Measurements from ENCODE around the gene USP12.
"Not testable (repeated sequence)": the region's sequence is repeated elsewhere in the genome, so short reads cannot be mapped to it uniquely, and the experiment has no call there.

Gene USP12

GRCh38 chr13:27192973-27193372 is 21.4 kb upstream of the USP12 start:
- H3K36me3 ChIP-seq: no peaks in the 10 kb centered on the region
- intact Hi-C loops (cut with DNase I; ENCODE audit: low total_unique reads): no loop called here
- no peak overlapping the region for H3K27ac ChIP-seq
- peaks cover 0 to 7% of the 10 kb centered on the region in 2 donors for H3K27me3 ChIP-seq
- TF ChIP-seq, protein P1, sequence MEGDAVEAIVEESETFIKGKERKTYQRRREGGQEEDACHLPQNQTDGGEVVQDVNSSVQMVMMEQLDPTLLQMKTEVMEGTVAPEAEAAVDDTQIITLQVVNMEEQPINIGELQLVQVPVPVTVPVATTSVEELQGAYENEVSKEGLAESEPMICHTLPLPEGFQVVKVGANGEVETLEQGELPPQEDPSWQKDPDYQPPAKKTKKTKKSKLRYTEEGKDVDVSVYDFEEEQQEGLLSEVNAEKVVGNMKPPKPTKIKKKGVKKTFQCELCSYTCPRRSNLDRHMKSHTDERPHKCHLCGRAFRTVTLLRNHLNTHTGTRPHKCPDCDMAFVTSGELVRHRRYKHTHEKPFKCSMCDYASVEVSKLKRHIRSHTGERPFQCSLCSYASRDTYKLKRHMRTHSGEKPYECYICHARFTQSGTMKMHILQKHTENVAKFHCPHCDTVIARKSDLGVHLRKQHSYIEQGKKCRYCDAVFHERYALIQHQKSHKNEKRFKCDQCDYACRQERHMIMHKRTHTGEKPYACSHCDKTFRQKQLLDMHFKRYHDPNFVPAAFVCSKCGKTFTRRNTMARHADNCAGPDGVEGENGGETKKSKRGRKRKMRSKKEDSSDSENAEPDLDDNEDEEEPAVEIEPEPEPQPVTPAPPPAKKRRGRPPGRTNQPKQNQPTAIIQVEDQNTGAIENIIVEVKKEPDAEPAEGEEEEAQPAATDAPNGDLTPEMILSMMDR (IDR thresholded peaks at IDR 0.05): no peak
- H3K4me3 ChIP-seq: no peak overlapping the region
- H3K9me3 ChIP-seq: no peaks in the 10 kb centered on the region
- no peak for DNase-seq
- H3K4me1 ChIP-seq: no peaks in the 10 kb centered on the region

GRCh38 chr13:27192367-27192766 is 20.8 kb upstream of the USP12 start:
- DNase-seq; intact Hi-C loops (cut with DNase I; ENCODE audit: low total_unique reads); H3K9me3 ChIP-seq; H3K4me1 ChIP-seq; H3K36me3 ChIP-seq; H3K4me3 ChIP-seq; H3K27me3 ChIP-seq; H3K27ac ChIP-seq: not testable (repeated sequence)

GRCh38 chr13:27189192-27189591 is 17.6 kb upstream of the USP12 start:
- no peaks in the 10 kb centered on the region for H3K9me3 ChIP-seq
- H3K4me3 ChIP-seq: no peak overlapping the region
- intact Hi-C loops (cut with DNase I; ENCODE audit: low total_unique reads): no loop called here
- H3K27ac ChIP-seq: no peak overlapping the region
- H3K36me3 ChIP-seq: no peaks in the 10 kb centered on the region
- no peak for DNase-seq
- H3K4me1 ChIP-seq: no peaks in the 10 kb centered on the region
- TF ChIP-seq, protein P1 (IDR thresholded peaks at IDR 0.05): no peak
- peaks cover 0 to under 1% of the 10 kb centered on the region in 2 donors for H3K27me3 ChIP-seq

DNA sequence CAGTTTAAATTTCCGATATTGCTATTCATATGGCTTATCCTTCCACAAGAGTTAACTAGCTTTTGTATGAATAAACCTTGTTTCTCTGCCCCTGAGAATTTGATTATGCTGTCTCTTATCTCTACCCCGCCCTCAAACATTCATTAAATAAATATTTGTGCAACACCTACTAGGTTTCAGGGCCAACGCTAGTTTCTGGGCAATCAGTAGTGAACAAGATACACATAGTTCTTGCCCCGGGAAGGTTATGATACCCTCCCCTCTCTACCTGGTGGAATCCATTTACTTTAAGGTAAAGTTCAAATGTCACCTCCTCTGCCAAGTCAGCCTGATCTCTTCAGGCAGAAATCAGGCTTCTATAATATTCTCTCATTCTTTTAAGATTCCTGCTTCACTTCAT is 16.6 kb upstream of the USP12 start:
- intact Hi-C loops (cut with DNase I; ENCODE audit: low total_unique reads): no loop called here

GRCh38 chr13:27186295-27186694 is 14.7 kb upstream of the USP12 start:
- no peak overlapping the region for H3K27ac ChIP-seq
- TF ChIP-seq, protein P1 (IDR thresholded peaks at IDR 0.05): no peak
- intact Hi-C loops (cut with DNase I; ENCODE audit: low total_unique reads): no loop called here

More for the DNA sequence above, 16.6 kb upstream of the USP12 start:
- no peaks in the 10 kb centered on the region for H3K27me3 ChIP-seq
- H3K27ac ChIP-seq: no peak overlapping the region
- H3K36me3 ChIP-seq: no peaks in the 10 kb centered on the region
- no peaks in the 10 kb centered on the region for H3K9me3 ChIP-seq
- TF ChIP-seq, protein P1 (IDR thresholded peaks at IDR 0.05): no peak
- no peak for DNase-seq
- no peak overlapping the region for H3K4me3 ChIP-seq
- H3K4me1 ChIP-seq: peaks cover 0 to 4% (median 2%) of the 10 kb centered on the region in 4 donors

DNA sequence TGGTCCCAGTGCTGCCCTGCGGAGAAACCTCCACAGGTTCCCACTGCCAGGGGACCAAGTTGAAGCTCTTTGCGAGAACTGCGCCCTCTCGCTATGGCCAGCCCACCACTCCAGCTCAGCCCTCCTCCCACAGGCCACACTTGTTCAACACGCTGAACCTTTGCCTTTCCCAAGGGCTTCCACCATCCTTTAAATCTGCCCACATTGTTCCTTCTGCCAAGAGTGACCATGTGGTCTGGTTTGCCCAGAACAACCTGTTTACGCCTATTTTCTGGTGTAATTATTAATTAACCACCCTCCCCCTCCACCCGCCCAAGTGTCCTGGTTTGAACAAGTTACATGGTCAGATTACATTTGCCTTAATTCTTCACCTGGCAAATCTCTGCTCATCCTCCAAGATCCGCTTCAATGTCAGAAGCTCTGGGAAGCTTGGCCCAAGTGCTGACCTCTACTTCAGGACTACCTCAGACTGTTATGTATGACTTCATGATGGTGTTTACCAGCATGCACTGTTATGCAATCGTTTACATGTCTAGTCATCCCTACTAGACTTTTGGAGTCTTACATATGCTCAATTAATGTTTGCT is 12.0 kb upstream of the USP12 start:
- Histone ChIP-seq H3K4me3 (no peak overlapping the region), H3K27me3 (no peaks in the 10 kb centered on the region), H3K4me1 (peaks cover 0 to 9% (median 7%) of the 10 kb centered on the region in 4 donors), H3K36me3 (no peaks in the 10 kb centered on the region), H3K9me3 (no peaks in the 10 kb centered on the region), H3K27ac (peak overlapping the region in 1 of 2 donors; percentile 32)
- intact Hi-C loops (cut with DNase I; ENCODE audit: low total_unique reads): no loop called here
- TF ChIP-seq, protein P1 (IDR thresholded peaks at IDR 0.05): no peak
- DNase-seq: no peak

More at GRCh38 chr13:27186295-27186694, 14.7 kb upstream of the USP12 start:
- H3K36me3 ChIP-seq: no peaks in the 10 kb centered on the region
- H3K9me3 ChIP-seq: no peaks in the 10 kb centered on the region
- H3K27me3 ChIP-seq: no peaks in the 10 kb centered on the region
- H3K4me3 ChIP-seq: no peak overlapping the region
- DNase-seq: no peak
- peaks cover 0 to 9% (median 7%) of the 10 kb centered on the region in 4 donors for H3K4me1 ChIP-seq

All from tibial artery (tissue), 4 donors.